PC-3 (cell line): ENCODE data around the gene NDUFA13. TPM values are rescaled to one million over a fixed set of nuclear protein-coding genes. Genes with fewer than 3 reads are reported as not detected.

Source experiments
- ATAC-seq: fragments of 200-7000 bp; cut with Tn5 transposase; 2 replicates; pipeline ENCODE4 v1.9.1; 2020; ENCODE audit warnings: mild to moderate bottlenecking, moderate library complexity
- BruUV-seq: library from RNA; stranded (reverse); fragments of 400-500 nt; replicated peaks from 2 replicates; lab custom pipeline; 2021; lab: Mats Ljungman, UMichigan
- CTCF ChIA-PET: fragments of 300-600 bp; sonication (Branson Sonifier 250); formaldehyde crosslinking; loops from one replicate; lab custom pipeline; 2022; ENCODE audit warnings: antibody characterized with exemption; lab: Charles Lee
- POLR2A ChIA-PET: fragments of 300-600 bp; sonication (Branson Sonifier 250); formaldehyde crosslinking; loops from one replicate; lab custom pipeline; 2022; ENCODE audit warnings: antibody characterized with exemption; ENCODE audit not compliant: unreplicated experiment; lab: Charles Lee
- DNase-seq: peaks from one replicate; pipeline ENCODE4 v3.0.0-alpha.2; 2015
- H2AFZ ChIP-seq: fragments of 300-600 bp; sonication (generic); 2 replicates; pipeline ENCODE4 v1.6.0; 2016; ENCODE audit warnings: antibody characterized with exemption, low read length
- H3F3A ChIP-seq: fragments of 300-600 bp; sonication (generic); one replicate; pipeline ENCODE4 v1.6.0; 2017; ENCODE audit warnings: antibody characterized with exemption, low read length, control low read depth, mild to moderate bottlenecking; ENCODE audit not compliant: unreplicated experiment
- H3K27ac ChIP-seq: fragments of 300-600 bp; sonication (generic); 2 replicates; pipeline ENCODE4 v1.5.1; 2016; ENCODE audit warnings: mild to moderate bottlenecking, low read length
- H3K27me3 ChIP-seq: fragments of 300-600 bp; sonication (generic); 2 replicates; pipeline ENCODE4 v1.6.1; 2016; ENCODE audit warnings: low read length, mixed read lengths
- H3K36me3 ChIP-seq: fragments of 300-600 bp; sonication (generic); 2 replicates; pipeline ENCODE4 v1.6.1; 2016; ENCODE audit warnings: low read depth, mixed run types, low read length, mixed read lengths
- H3K4me1 ChIP-seq: fragments of 300-600 bp; sonication (generic); 2 replicates; pipeline ENCODE4 v1.5.1; 2016; ENCODE audit warnings: low read length; ENCODE audit not compliant: insufficient read depth
- H3K4me2 ChIP-seq: fragments of 300-600 bp; sonication (generic); 2 replicates; pipeline ENCODE4 v1.6.0; 2016; ENCODE audit warnings: low read length
- H3K4me3 ChIP-seq: fragments of 300-600 bp; sonication (generic); 2 replicates; pipeline ENCODE4 v1.5.1; 2016; ENCODE audit warnings: mild to moderate bottlenecking, low read length, mixed read lengths
- H3K79me2 ChIP-seq: fragments of 300-600 bp; sonication (generic); 2 replicates; pipeline ENCODE4 v1.6.1; 2017; ENCODE audit warnings: low read length, mixed read lengths
- H3K9ac ChIP-seq: fragments of 300-600 bp; sonication (generic); 2 replicates; pipeline ENCODE4 v1.6.0; 2016; ENCODE audit warnings: mild to moderate bottlenecking, low read length
- H3K9me2 ChIP-seq: fragments of 300-600 bp; sonication (generic); replicated peaks from 2 replicates; pipeline ENCODE4 v1.6.1; 2016; ENCODE audit warnings: mixed run types, low read length, mixed read lengths
- H3K9me3 ChIP-seq: fragments of 300-600 bp; sonication (generic); 2 replicates; pipeline ENCODE4 v1.6.1; 2016; ENCODE audit warnings: low read length, mixed read lengths
- H4K20me1 ChIP-seq: fragments of 300-600 bp; sonication (generic); 2 replicates; pipeline ENCODE4 v1.6.1; 2016; ENCODE audit warnings: low read length, mixed read lengths
- CTCF ChIP-seq: fragments of 300-600 bp; sonication (generic); conservative IDR thresholded peaks from 2 replicates; pipeline ENCODE4 v1.5.1; 2017; ENCODE audit warnings: antibody characterized with exemption, low read depth, mild to moderate bottlenecking, low read length
- EZH2 ChIP-seq: fragments of 300-600 bp; sonication (generic); IDR thresholded peaks from one replicate; pipeline ENCODE4 v1.6.1; 2017; ENCODE audit warnings: antibody characterized with exemption, mild to moderate bottlenecking, low read length; ENCODE audit not compliant: unreplicated experiment
- EZH2phosphoT487 ChIP-seq: fragments of 300-600 bp; sonication (generic); IDR thresholded peaks from 2 replicates; pipeline ENCODE4 v1.6.1; 2018; ENCODE audit warnings: mild to moderate bottlenecking, antibody characterized with exemption, low read length, borderline replicate concordance
- intact Hi-C: fragments of 100-400 bp; cut with micrococcal nuclease; formaldehyde crosslinking; loops from 2 replicates; pipeline ENCODE4 v1.9.0; 2023
- total RNA-seq: library from RNA; depleted of rRNA; stranded (reverse); fragments of >200 nt; gene quantifications from 2 replicates; pipeline ENCODE4 v1.2.3, GENCODE V29; 2014

Gene NDUFA13
- total RNA-seq, 1 experiment from 2014 or later, result 481 TPM

GRCh38 chr19:19527371-19527656 is 11.3 kb downstream of the NDUFA13 start:
- no peak overlapping the region for H2AFZ ChIP-seq
- ChIA-PET CTCF (no interaction called here), POLR2A (no interaction called here)
- 0 out of 2 replicates have a peak, but pooled peaks cover 5% of the 10 kb centered on the region for H4K20me1 ChIP-seq
- no peaks in the 10 kb centered on the region for H3K9me2 ChIP-seq
- H3K4me1 ChIP-seq, result no peaks in the 10 kb centered on the region
- H3K27ac ChIP-seq, result no peak overlapping the region
- TF ChIP-seq CTCF, result no peak
- TF ChIP-seq EZH2phosphoT487, result no peak
- no peak for TF ChIP-seq EZH2
- peaks cover 13% of the 10 kb centered on the region; the same call in 1 of the 2 replicates for H3K36me3 ChIP-seq
- peaks cover 27% of the 10 kb centered on the region for H3K79me2 ChIP-seq
- no peaks in the 10 kb centered on the region for H3F3A ChIP-seq
- no peaks in the 10 kb centered on the region for H3K27me3 ChIP-seq
- no TSS peak for BruUV-seq
- DNase-seq (no peak), ATAC-seq (no peak)
- intact Hi-C loops, result no loop called here
- no peak overlapping the region for H3K4me3 ChIP-seq
- H3K9ac ChIP-seq, result no peak overlapping the region
- no peak overlapping the region for H3K4me2 ChIP-seq
- H3K9me3 ChIP-seq, result no peaks in the 10 kb centered on the region

GRCh38 chr19:19527674-19528625 is 11.9 kb downstream of the NDUFA13 start:
- Histone ChIP-seq H3K4me2 (no peak overlapping the region), H2AFZ (no peak overlapping the region), H3F3A (no peaks in the 10 kb centered on the region), H3K4me3 (no peak overlapping the region), H3K9me3 (no peaks in the 10 kb centered on the region), H3K36me3 (peaks cover 13% of the 10 kb centered on the region; the same call in 1 of the 2 replicates), H3K27ac (no peak overlapping the region), H3K27me3 (no peaks in the 10 kb centered on the region), H3K9me2 (no peaks in the 10 kb centered on the region), H3K4me1 (no peaks in the 10 kb centered on the region), H4K20me1 (0 out of 2 replicates have a peak, but pooled peaks cover 2% of the 10 kb centered on the region), H3K79me2 (peaks cover 21% of the 10 kb centered on the region), H3K9ac (no peak overlapping the region)
- no peak for ATAC-seq
- no TSS peak for BruUV-seq
- no peak for TF ChIP-seq EZH2phosphoT487
- TF ChIP-seq EZH2, result no peak
- TF ChIP-seq CTCF, result no peak
- CTCF ChIA-PET, result no interaction called here
- DNase-seq, result no peak
- intact Hi-C loops, result no loop called here
- POLR2A ChIA-PET, result no interaction called here
